HepG2 (cell line): ENCODE results near the gene GLOD4. TPM values are rescaled to one million over a fixed set of nuclear protein-coding genes. Genes with fewer than 3 reads are reported as not detected.

Experiments used
- CENPX ChIP-seq: sonication (generic); formaldehyde crosslinking; IDR thresholded peaks from 2 replicates; pipeline ENCODE4 v1.9.0; 2021; ENCODE audit warnings: mild to moderate bottlenecking, missing genetic modification reagents, moderate library complexity
- DMAP1 ChIP-seq: IDR thresholded peaks from 2 replicates; pipeline ENCODE4 v1.6.1; 2016
- FOXJ3 ChIP-seq: sonication (generic); formaldehyde crosslinking; IDR thresholded peaks from 2 replicates; pipeline ENCODE4 v1.4.0; 2020; ENCODE audit warnings: missing genetic modification reagents, mild to moderate bottlenecking, borderline replicate concordance
- FOXK2 ChIP-seq: fragments of 450-650 bp; IDR thresholded peaks from 2 replicates; pipeline ENCODE4 v1.6.1; 2016
- HCFC1 ChIP-seq: fragments of 150-350 bp; IDR thresholded peaks from 2 replicates; pipeline ENCODE4 v1.6.1; 2014; ENCODE audit warnings: low read depth, low read length
- KIAA2018 ChIP-seq: sonication (generic); formaldehyde crosslinking; IDR thresholded peaks from 2 replicates; pipeline ENCODE4 v1.5.0; 2020; ENCODE audit warnings: mild to moderate bottlenecking, missing genetic modification reagents, borderline replicate concordance
- MAFG ChIP-seq: sonication (generic); formaldehyde crosslinking; IDR thresholded peaks from 2 replicates; pipeline ENCODE4 v1.5.1; 2020; ENCODE audit warnings: mild to moderate bottlenecking, missing genetic modification reagents
- MTF2 ChIP-seq: sonication (generic); formaldehyde crosslinking; IDR thresholded peaks from 2 replicates; pipeline ENCODE4 v1.5.0; 2020; ENCODE audit warnings: missing genetic modification reagents, borderline replicate concordance
- PRDM15 ChIP-seq: sonication (generic); formaldehyde crosslinking; IDR thresholded peaks from 2 replicates; pipeline ENCODE4 v1.4.0; 2020; ENCODE audit warnings: missing genetic modification reagents
- RAD21 ChIP-seq: fragments of 450-650 bp; formaldehyde crosslinking; IDR thresholded peaks from 2 replicates; pipeline ENCODE4 v1.5.0; 2020; ENCODE audit warnings: mild to moderate bottlenecking
- SIX1 ChIP-seq: sonication (generic); formaldehyde crosslinking; IDR thresholded peaks from 2 replicates; pipeline ENCODE4 v1.4.0; 2020; ENCODE audit warnings: missing genetic modification reagents, borderline replicate concordance
- SMAD3 ChIP-seq: sonication (generic); formaldehyde crosslinking; IDR thresholded peaks from 2 replicates; pipeline ENCODE4 v1.4.0; 2020; ENCODE audit warnings: missing genetic modification reagents
- ZNF234 ChIP-seq: sonication (generic); formaldehyde crosslinking; conservative IDR thresholded peaks from 2 replicates; pipeline ENCODE4 v1.5.1; 2020; ENCODE audit warnings: mild to moderate bottlenecking, missing genetic modification reagents
- ZNF263 ChIP-seq: sonication (generic); formaldehyde crosslinking; IDR thresholded peaks from 2 replicates; pipeline ENCODE4 v1.4.0; 2020; ENCODE audit warnings: missing genetic modification reagents
- ZNF354B ChIP-seq: sonication (generic); formaldehyde crosslinking; IDR thresholded peaks from 2 replicates; pipeline ENCODE4 v1.8.0; 2022; ENCODE audit warnings: mild to moderate bottlenecking, missing genetic modification reagents
- ZNF556 ChIP-seq: sonication (generic); formaldehyde crosslinking; IDR thresholded peaks from 2 replicates; pipeline ENCODE4 v1.4.0; 2020; ENCODE audit warnings: mild to moderate bottlenecking, missing genetic modification reagents, borderline replicate concordance
- ZNF768 ChIP-seq: sonication (generic); formaldehyde crosslinking; IDR thresholded peaks from 2 replicates; pipeline ENCODE4 v1.4.0; 2020; ENCODE audit warnings: missing genetic modification reagents
- ZNF777 ChIP-seq: sonication (generic); formaldehyde crosslinking; IDR thresholded peaks from 2 replicates; pipeline ENCODE4 v1.4.0; 2020; ENCODE audit warnings: missing genetic modification reagents
- ZSCAN20 ChIP-seq: sonication (generic); formaldehyde crosslinking; IDR thresholded peaks from 2 replicates; pipeline ENCODE4 v1.4.0; 2020; ENCODE audit warnings: missing genetic modification reagents, mild to moderate bottlenecking, borderline replicate concordance
- polyA plus RNA-seq, 8 experiments: library from polyadenylated mRNA; depleted of rRNA in 3 of 8; stranded (reverse) in 7 of 8; unstranded in 1 of 8; fragments of >200 nt; fragmentation: Illumina TruSeq in 4 of 8; extraction: Trizol in 4 of 8; gene quantifications; 2 replicates each; pipeline versions ENCODE4 v1.2.1 to v1.2.3, GENCODE V29; 2011 to 2016; ENCODE audit warnings: low read depth in 4 of 8, missing spikeins in 1 of 8, mixed read lengths in 1 of 8; ENCODE audit not compliant: insufficient read depth in 1 of 8
- total RNA-seq, 5 experiments: library from RNA; depleted of rRNA; stranded (reverse); fragments of >200 nt; fragmentation: Illumina TruSeq; extraction: Trizol; gene quantifications; 2 replicates each; pipeline ENCODE4 v1.2.3, GENCODE V29; 2016; ENCODE audit warnings: low read depth in 1 of 5

The GLOD4 gene
- total and polyA plus RNA-seq, 2 of the 13 experiments (the other 11 are each of a cell fraction or from before 2014, with no cell fraction given) = 53.7 to 87.8 TPM

DNA sequence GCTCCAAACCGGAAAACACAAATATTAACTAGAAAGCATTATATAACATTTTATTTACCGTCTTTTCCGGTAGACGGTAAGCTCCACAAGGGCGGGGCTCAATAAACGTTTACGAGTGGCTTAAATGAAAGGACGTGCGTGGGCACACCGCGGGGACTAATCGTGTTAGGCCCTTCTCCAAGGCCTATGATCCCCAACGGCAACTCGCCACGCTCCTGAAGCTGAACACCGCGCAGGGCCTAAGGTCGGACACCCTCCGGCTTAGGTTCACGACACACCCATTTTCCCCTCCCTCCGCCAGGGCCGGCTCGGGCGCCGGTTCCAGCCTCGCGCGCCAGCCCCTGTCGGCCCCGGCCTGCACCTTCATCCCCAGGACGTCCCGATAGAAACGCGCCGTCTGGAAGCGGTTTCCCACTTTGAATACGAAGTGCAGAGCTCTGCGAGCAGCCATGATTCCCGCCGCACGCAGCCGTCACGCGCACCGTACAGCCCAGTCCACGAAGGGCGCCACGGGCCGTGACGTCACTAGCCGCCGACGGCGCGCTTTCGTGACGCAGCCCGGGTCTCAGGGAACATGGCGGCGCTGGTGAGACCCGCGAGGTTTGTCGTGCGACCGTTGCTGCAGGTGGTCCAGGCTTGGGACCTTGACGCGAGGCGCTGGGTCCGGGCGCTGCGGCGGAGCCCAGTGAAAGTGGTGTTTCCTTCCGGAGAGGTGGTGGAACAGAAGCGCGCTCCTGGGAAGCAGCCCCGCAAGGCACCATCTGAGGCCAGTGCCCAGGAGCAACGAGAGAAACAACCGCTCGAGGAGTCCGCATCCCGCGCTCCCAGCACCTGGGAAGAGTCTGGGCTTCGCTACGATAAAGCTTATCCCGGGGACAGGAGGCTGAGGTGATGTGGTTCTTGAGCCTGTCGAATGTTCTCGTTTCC, at the start of gene GLOD4, which contains the start of gene MRM3 (continued):
- TF ChIP-seq PRDM15 (CRISPR knock-in tag) = no peak
- peak; percentile 71 for TF ChIP-seq ZNF777
- TF ChIP-seq ZNF234 (CRISPR knock-in tag) = no peak
- 0 out of 2 replicates have a peak, but pooled peaks have one; percentile 33 for TF ChIP-seq MTF2 (CRISPR knock-in tag)
- no peak for TF ChIP-seq FOXJ3 (CRISPR knock-in tag)
- no peak; the same call in 1 of the 2 replicates for TF ChIP-seq RAD21
- no peak for TF ChIP-seq FOXK2
- TF ChIP-seq SIX1 (CRISPR knock-in tag) = no peak
- peak; percentile 80 for TF ChIP-seq ZNF768 (CRISPR knock-in tag)
- TF ChIP-seq MAFG = no peak
- TF ChIP-seq KIAA2018 = peak; percentile 89; the same call in 1 of the 2 replicates
- TF ChIP-seq ZNF263 (CRISPR knock-in tag) = no peak
- no peak for TF ChIP-seq ZNF354B (CRISPR knock-in tag)
- TF ChIP-seq DMAP1 (CRISPR knock-in tag) = peak; percentile 99
- TF ChIP-seq ZSCAN20 (CRISPR knock-in tag) = no peak
- no peak for TF ChIP-seq CENPX
- TF ChIP-seq HCFC1 = peak; percentile 79
- TF ChIP-seq ZNF556 = peak; percentile 95
- 0 out of 2 replicates have a peak, but pooled peaks have one; percentile 58 for TF ChIP-seq SMAD3 (CRISPR knock-in tag)
